Erythroblast (primary cell): Measurements from ENCODE around the gene IL16.

Experiments
- GATA1 ChIP-seq: IDR thresholded peaks from 2 replicates; pipeline ENCODE4 v1.6.1; 2011; ENCODE audit warnings: low read depth, mild to moderate bottlenecking, control low read depth, low read length, moderate library complexity
- POLR2A ChIP-seq: IDR thresholded peaks from 2 replicates; pipeline ENCODE4 v1.6.1; 2011; ENCODE audit warnings: mild to moderate bottlenecking, low read length

GRCh38 chr15:81191701-81192100 is 5.0 kb upstream of the IL16 start:
- no peak for TF ChIP-seq POLR2A
- TF ChIP-seq GATA1, result no peak
